ENCODE measurements around the gene GSTO1. TPM values are rescaled to one million over a fixed set of nuclear protein-coding genes. Genes with fewer than 3 reads are reported as not detected.

Gene GSTO1
- total RNA-seq, result 100 to 1,000 TPM; 408 to 493 TPM

GRCh38 chr10:104254493-104255310 is at the start of gene GSTO1:
TSS of gene GSTO1 (plus strand) at chr10:104254892. CDS start at chr10:104254929, 37 bp downstream.

GRCh38 chr10:104231784-104232612 is 22.7 kb upstream of the GSTO1 start, which contains the start of gene CFAP43:
TSS of gene CFAP43 (minus strand) at chr10:104232364. CDS start at chr10:104232246, 118 bp downstream.

GRCh38 chr10:104268713-104269645 is 14.3 kb downstream of the GSTO1 start, which contains the start of gene GSTO2:
TSS of gene GSTO2 (plus strand) at chr10:104269184. CDS start at chr10:104274916, 5,732 bp downstream.

Small RNA genes lying within 50 kb of the gene (small RNA-seq; reads per million reads assigned to genes)
- gene MIR4482 (0 to 0.17 reads per million in 2 donors), gene MIR609 (0 to 0.09 reads per million in 2 donors)

Other genes with a start within 250 kb of the GSTO1 start
- under 1 TPM; under 0.01 to 0.34 TPM for gene COL17A1, start 169.0 kb upstream of the GSTO1 start, total RNA-seq
- 1 to 10 TPM; 9.3 TPM for gene SFR1, start 132.7 kb upstream of the GSTO1 start, total RNA-seq
- 1 to 10 TPM in 1 of 2 donors, under 1 TPM in 1; under 0.01 to 1.0 TPM for gene CFAP43, start 22.5 kb upstream of the GSTO1 start, total RNA-seq
- gene GSTO2, start 14.3 kb downstream of the GSTO1 start, total RNA-seq, result 1 to 10 TPM; 1.7 to 7.7 TPM
- gene ITPRIP, start 83.6 kb downstream of the GSTO1 start, total RNA-seq, result 10 to 100 TPM in 1 of 2 donors, 1 to 10 TPM in 1; 9.6 to 26.3 TPM
- under 1 TPM; under 0.01 to 0.33 TPM for gene CFAP58, start 98.9 kb downstream of the GSTO1 start, total RNA-seq